DMS79 treated with DMSO at 0.1 percent for 48 hours (cell line): ENCODE results near the gene FBXL14.
A peak's percentile ranks its signal among the peaks of the same experiment; 100 is the strongest.
"Not testable (repeated sequence)": the region's sequence is repeated elsewhere in the genome, so short reads cannot be mapped to it uniquely, and the experiment has no call there.

Experiments used
- DNase-seq: peaks from one replicate; lab custom pipeline; 2025; lab: John Stamatoyannopoulos, UW

Gene FBXL14

DNA sequence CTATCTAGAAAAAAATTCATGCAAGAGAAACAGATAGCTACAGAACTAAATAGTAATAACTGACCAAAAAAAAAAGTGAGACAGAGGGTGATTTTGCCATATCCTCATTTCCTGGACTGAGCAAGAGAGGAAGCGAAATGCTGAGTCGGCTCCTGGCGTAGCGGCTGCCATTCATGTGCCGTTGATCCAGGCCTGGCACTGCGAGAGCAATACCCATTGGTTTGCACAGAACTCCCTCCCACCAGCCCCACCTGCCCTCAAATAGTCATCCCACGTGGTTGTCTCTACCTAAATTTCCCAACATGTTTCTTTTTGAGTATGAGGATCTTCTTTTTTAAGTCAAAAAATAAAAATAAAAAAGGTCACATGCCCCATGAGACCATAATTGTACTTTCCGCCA, 25.2 kb upstream of the FBXL14 start:
- DNase-seq: no peak

DNA sequence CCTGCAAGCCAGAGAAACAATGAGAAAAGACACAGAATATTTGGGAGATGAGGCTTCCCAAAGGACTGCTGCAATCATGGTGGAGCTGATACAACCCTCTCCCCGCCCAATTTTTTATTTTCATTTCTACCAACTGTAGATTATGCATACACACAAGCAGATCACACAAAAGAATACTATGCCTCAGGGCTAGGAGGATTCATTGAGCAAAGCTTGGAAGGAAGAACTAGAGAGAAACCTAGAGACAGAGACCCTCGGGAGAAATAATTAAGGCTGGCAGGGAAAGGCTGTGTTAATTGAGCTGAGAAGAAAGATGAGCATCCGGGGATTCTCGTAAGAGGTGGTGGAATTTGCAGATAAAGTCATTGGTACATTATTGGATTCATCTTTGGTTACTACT, 24.8 kb upstream of the FBXL14 start:
- DNase-seq: no peak

DNA sequence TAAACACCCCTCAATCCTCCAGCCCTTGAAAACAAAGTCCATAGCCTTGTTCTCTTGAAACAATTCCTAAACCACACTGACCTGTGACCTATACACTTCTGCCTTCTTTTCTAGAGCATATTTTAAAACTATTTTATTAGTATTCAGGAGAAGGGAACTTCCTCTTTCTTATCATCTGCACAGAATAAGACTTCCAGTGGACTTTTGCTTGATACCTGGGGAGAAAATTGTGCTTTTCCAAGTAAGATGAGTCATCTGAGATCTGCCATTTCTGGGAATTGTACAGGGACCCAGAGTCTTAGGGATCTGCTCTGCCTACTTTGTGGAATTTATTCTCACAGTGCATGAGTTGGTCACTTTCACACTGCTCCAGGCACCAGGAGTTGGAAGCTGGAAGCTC, 24.1 kb upstream of the FBXL14 start:
- no peak for DNase-seq

DNA sequence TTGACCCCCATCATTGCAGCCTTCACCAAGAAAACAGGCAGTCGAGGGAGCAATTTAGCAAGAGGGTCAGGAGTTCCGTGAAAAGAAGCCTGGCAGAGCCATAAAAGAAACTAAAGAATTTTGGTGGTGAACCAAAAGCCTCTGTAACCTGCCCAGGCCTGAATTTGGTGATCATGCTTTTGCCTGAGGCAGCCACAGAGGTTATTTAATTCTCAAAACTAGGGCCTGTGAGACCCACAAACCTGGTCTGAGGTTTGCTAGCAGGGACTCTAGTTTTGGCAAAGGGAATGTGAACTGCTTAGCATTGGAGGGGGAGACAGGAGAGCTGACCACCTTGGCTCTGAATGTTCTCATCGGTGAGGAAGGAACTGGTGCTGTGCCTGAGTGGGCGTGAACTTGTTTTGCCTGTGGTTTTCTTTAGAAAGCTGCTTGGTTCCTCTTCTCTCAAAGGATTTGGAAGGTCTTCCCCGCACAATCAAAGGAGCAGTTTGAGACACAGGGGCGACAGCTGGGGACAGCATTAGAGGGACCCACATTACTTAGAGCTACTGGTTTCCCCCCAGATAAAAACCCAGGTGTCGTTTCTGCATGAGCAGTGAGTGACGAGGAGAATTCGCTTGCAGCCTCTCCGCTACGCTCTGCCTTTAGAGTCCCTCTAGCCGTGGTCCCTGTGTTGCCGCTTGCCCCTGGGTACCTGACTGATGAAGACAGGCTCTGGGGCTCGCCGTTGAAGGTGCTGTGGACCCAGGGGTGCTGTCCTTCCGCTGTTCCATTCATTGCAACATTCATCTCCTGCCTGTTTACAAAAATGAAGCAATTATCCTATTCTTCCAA, 22.1 kb upstream of the FBXL14 start:
- DNase-seq: no peak

DNA sequence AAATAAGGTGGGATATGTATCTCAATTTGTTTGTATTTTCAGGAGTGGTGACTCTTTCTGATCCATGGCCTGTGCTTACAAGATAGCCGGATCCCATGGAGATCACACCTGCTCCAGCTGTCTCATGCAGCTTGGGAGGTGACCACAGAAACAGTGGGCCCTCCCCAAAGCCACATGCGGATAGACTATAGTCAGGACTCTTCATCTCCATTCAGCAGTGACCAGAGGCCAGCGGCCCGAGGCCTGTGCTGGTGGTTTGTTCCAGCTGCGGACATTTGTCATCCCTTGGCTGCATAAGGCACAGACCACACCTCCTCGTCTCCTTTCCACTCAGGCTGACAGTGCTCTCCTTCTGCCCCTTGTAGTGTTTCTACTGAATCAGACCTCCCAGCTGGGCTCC, 20.0 kb upstream of the FBXL14 start:
- DNase-seq: no peak

DNA sequence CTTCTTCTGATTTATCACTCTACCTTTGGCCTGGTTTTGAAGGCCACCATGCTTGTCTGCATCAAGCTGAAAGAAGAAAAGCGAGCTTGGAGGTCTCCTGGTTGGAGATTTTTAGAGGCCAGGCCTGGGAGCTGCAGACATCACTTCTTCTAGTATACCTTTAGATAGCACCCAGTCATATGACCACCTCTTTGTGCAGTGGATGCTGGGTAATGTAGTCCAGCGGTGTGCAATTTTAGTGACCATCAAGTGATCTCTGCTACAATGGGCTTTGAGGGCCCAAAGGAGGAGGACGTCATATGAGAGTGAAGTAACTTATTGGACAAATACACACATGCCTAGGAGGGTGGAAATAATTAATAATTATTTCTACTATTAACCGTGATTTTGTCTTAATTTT, 19.5 kb upstream of the FBXL14 start:
- no peak for DNase-seq

DNA sequence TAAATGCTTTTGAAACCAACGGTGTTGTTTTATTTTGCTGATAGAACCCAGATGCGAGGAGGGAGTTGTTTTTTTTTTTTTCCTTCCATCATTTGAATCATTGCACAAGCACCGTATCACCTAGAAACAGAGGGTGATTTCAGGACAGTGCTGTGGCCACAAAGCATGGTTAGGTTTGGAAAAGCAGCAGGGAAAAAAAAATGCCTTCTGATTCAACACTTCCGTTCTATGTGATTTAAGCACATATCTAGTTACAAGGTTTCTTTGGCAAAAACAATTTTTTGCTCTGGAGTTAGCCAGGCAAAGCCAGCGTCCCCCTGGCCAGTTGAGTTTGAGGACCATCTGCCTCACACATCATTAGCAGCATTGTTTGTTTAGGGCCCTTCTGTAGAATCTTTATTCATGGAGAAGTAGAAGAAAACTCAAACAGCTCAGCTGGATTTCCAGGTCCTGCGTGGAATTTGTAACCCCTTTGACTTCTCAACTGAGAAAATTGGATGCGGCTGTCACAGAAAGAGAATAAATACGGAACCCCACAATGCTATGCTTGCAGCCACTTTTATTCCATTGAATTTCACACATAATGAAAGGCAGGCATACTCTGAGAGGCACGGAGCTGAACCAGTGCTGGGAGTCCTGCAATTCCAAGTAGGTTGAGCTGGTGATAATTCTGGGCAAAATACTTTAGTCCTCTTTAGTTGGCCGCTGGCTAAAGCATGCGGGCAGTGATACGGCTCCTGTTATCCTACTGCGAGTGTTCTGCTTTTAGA, 17.6 kb upstream of the FBXL14 start:
- peak; percentile 39 for DNase-seq

DNA sequence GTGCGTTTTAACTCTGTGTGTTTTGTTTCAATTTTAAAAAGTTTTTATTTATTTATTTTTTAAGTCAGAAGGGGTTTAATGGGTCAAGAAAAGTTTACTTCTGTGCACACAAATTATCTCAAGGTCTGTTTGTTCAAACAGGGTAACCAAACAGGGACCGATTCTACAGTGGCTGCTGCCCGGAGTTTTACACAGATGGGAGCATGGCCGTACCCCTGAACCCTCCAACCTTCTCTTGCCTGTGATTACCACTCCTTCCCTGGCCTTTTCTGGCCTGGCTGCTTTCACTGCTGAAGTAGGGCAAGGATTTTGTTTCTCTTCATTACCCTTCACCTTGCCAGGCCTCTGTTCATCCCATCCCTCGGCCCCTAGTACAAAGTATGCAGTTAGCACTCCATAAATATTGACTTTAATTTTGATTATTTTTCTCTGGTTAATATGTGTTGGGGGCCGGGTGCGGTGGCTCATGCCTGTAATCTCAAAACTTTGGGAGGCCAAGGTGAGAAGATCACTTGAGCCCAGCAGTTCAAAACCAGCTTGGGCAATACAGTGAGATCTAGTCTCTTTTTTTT, 15.8 kb upstream of the FBXL14 start:
- DNase-seq: no peak

DNA sequence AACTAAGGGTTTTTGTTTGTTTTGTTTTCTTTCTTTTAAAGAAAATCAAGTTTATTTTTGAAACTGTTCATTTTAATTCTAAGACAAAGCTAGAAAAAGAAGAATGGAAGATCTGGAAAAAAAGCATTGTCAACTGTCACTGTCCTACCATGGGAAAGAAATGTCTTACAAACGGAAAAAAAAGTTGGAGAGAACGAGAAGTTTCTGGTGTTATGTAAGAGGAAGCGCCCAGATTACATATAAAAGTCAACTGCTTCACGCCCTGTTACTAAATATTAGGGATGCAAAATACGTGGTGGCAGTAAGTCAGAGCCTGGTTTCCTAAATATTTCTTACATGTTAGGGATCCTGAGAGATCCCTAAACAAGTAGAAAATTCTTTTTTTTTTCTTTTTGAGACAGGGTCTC, 14.3 kb upstream of the FBXL14 start:
- no peak for DNase-seq

DNA sequence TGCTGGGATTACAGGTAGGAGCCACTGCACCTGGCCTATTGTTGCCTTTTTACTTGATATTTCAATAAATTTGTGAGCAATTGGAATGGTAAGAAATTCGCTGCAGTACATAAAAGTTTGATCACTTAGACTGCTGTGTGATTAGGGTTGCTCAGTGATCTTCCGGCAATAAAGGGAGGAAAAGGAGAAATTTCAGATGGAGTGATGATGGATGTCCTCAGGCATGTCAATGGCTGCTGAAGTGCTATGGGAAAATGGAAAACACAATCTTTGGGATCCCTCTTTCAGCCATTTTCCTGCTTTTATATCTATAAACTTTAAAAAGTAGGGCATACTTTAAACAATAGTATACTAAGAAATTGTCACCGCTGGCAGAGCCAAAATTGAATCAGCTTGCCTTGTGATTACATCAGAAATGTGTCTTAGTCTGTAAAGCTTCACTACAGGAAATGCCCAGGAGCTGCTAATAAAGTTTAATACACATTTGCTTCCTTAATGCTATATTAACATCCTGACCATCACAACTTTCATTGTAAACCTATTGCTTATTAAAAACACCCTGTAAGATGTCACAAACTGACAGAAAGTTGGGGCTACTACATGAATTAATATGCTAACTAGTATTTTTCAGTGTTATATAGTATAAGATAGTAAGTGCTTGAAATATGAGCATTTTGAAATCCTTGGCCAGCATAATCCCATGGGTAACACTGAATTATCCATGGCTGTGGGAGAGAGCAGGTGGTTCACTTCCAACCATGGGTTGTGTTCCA, 13.7 kb upstream of the FBXL14 start:
- DNase-seq: no peak

DNA sequence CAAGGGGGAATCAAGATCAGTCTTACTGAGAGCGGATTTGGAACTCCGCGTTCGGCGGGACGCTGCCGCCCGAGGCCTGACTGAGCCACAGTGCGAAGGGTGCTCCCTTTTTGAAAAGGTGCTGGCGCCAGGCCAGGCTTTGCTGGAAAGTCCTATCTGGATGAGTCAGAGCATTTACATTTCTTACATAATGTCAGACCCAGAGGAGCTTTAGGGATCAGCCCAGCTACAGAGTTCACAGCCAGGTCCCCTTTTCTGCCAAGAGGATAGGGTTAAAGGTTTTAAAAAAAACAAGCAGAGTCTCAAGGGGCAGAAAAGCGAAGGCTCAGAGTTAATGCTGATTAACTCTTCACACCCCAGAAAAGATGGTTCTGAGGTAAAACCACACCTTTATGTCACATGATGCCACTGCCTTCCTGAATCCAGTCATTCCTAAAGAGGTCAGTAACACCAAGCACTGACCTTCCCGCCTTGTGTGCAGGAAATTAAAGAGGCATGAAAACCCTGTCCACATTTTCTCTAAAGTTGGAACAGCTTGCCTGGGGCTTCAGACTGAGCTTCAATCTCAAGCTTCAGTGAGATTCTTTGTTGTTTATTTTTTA, 11.7 kb upstream of the FBXL14 start:
- peak; percentile 75 for DNase-seq

DNA sequence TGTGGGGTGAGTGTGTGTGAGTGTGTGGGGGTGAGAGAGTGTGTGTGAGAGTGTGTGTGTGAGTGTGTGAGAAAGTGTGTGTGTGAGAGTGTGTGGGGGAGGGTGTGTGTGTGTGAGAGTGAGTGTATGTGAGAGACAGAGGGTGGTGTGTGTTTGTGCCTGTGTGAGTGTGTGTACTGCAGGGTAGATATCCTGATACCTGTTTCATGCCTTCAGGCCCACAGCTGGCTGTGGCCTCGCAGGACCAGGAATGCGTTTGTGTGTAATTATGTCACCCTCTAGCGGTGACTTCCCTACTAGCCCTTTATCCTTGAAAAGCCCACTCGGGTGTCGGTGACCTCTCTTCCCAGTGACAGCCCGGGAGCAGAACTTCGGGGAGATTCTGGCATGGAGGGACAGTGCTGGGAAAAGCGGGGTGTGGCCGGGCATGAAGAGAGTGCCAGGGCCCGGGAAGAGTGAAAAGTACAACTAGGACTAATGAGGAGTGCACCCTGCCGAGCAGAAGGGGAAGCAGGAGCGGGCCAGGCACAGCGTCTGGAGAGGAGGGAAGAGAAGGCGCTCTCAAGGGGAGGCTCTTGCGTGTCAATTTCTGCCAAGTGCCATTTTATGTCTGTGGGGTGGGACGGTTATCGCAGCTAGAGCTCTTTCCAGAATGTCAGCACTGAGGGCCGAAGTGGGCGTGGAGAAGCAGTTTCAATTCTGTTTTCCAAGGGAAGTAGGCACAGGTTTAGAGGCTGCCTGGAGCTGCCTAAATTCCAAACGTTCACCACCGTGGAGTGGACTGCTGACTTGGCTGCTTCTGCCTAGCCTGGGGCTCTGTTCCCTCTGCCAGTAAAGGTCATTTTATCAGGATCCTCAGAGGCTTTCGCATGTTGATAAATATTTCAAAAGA, 11.0 kb upstream of the FBXL14 start:
- DNase-seq: peak; percentile 82

DNA sequence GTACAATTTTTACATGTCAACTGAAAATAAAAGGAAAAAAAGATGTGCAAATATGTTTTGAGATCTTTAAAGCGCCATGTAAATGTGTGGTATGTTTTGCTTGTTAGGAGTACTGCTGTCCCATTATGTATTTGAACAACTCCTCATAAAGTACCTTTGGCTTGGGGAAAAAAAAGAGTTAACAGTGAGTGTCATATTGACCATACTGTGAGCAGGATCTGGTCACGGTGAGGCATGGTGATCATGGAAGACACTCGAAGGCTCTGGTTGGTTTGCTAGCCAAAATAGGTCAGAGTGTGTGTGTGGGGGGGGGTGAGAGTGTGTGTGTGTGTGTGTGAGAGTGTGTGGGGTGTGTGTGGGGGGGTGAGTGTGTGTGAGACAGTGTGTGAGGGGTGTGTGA, 10.1 kb upstream of the FBXL14 start:
- DNase-seq: no peak

DNA sequence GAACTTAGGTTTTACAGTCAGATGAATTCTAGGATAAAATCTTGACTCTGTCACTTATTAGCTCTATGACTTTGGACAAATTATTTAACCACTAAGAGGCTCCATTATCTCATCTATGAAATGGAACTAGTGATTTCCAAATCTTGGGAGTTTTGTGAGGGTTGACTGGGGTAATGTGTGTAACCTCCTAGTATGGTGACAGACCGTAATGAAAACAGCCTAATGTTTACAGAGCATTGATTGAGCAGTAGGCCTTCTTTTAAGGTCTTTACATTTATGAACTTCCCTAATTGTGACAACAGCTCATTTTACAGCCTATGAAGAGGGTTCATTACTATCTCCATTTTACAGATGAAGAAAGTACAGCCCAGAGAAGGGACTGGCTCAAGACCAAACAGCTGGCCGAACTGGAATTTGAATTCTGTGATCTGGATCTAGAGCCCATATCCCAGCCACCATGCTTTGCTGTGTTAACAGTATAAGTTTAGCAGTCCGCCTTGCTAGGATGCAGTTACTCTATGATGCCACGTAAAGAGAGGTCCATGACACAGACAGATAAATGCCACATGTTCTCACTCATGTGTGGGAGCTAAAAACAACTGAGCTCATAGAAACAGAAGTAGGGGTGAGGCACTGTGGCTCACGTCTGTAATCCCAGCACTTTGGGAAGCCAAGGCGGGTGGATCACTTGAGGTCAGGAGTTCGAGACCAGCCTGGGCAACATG, 9.1 kb upstream of the FBXL14 start:
- DNase-seq: no peak

DNA sequence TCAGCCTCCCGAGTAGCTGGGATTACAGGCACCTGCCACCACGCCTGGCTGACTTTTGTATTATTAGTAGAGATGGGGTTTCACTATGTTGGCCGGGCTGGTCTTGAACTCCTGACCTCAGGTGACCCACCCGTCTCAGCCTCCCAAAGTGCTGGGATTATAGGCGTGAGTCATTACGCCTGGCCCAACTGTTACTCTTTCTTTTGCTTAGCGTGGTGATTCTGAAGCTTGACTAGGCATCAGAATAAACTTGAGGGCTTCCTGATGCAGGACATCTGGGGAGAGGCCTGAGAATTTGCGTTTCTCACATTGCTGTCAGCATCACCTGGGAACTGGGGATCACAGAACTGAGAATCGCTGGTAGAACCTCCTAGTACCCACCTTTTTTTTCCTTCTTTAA, 8.3 kb upstream of the FBXL14 start:
- DNase-seq: not testable (repeated sequence)

DNA sequence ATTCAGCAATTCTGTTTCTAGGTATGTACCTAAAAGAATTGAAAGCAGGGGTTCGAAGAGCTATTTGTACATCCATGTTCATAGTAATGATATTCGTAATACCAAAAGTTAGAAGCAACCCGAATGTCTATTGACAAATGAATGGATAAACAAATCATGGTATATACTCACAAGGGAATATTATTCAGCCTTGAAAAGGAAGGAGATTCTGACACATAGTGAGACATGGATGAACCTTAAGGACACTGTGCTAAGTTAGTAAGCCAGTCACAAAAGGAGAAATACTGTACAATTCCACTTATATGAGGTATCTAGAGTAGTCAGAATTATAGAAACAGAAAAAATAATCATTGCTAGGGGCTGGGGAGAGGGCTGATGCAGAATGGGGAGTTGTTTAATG, 4.4 kb upstream of the FBXL14 start:
- DNase-seq: no peak

DNA sequence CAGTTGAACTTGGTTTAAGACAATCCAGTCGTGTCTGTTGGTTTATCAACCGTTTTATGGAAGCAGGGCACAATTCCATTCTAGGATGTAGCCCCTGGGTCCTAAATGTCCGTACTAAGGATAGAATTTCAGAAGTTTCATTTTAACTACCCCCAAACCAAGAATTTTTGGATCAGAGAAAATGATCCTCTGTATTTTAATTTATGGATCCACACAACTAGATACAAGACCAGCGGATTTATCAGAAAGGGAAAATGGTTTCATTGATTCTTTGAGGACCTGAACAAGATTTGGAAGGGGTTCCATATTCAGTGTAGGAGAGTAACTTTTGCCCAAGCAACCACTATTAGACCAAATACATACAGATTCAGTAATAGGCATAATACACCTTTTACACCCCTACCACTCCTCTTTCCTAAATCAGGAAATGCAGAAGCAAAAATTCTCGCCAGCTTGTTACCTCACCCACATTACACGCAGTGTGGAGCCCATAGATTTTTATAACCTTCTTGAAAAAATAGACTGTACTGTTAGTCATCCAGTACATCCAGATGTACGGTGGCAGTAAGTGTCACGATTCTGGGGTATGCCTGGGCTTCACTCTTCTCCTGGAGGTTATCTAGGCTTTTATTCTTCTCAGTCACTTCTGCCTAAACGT, 1.4 kb upstream of the FBXL14 start:
- DNase-seq: no peak

DNA sequence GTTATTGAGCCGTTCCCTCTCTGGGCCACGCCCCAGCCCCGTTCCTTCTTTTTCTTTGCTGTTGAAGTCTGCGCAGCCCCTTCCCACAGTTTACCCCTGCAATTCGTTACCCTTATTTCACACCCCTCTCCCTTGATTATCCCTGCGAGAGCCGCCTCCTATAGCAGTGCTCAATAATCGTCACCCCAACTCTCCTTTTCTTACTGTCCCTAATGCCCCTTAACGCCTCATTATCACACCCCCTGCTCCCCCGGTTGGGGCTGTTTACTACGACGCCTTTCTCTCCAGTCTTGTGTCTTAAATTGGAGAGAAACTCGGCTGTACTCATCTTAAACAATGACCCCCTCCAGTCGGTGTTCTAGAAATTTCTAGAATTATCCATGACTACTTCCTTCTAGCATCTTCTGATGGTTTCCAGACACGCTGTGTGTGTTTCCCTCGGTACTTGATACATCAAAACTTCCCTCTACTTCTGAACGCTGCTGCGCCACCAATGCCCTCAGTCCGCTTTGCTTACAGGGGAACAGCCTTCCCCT, 713 bp upstream of the FBXL14 start:
- DNase-seq: no peak

DNA sequence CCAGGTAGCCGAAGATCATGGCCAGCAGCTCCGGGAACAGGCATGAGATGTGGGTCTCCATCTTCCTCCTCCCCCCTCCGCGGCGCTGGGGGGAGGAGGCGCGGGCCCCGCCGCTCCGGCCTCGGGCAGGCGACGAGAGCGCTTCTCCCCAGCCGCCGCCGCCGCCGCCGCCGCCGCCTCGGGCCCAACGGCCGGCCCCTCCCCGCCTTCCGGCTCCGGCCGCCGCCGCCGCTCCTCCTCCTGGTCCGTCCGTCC, 448 bp downstream of the FBXL14 start:
- peak; percentile 47 for DNase-seq
